WTC11 (cell line): ENCODE measurements around the gene AVPI1. TPM values are rescaled to one million over a fixed set of nuclear protein-coding genes. Genes with fewer than 3 reads are reported as not detected.

Experiments
- ESRRA ChIP-seq: sonication (generic); formaldehyde crosslinking; IDR thresholded peaks from 2 replicates; pipeline ENCODE4 v1.8.1; 2022; ENCODE audit warnings: mild to moderate bottlenecking, missing genetic modification reagents, borderline replicate concordance
- GABPB1 ChIP-seq: sonication (generic); formaldehyde crosslinking; IDR thresholded peaks from 2 replicates; pipeline ENCODE4 v1.8.1; 2023; ENCODE audit warnings: mild to moderate bottlenecking, missing genetic modification reagents
- IRF2 ChIP-seq: sonication (generic); formaldehyde crosslinking; IDR thresholded peaks from 2 replicates; pipeline ENCODE4 v1.8.0; 2022; ENCODE audit warnings: low read depth, missing genetic modification reagents, borderline replicate concordance
- JUN ChIP-seq: sonication (generic); formaldehyde crosslinking; IDR thresholded peaks from 2 replicates; pipeline ENCODE4 v1.8.0; 2023; ENCODE audit warnings: mild to moderate bottlenecking, missing genetic modification reagents
- NFYB ChIP-seq: sonication (generic); formaldehyde crosslinking; conservative IDR thresholded peaks from 2 replicates; pipeline ENCODE4 v1.8.0; 2022; ENCODE audit warnings: low read depth, missing genetic modification reagents
- OVOL2 ChIP-seq: fragments of 250-450 bp; sonication (Bioruptor Pico); IDR thresholded peaks from 2 replicates; pipeline ENCODE4 v1.9.0; 2021; ENCODE audit warnings: mild to moderate bottlenecking, borderline replicate concordance
- SP1 ChIP-seq: sonication (generic); formaldehyde crosslinking; conservative IDR thresholded peaks from 2 replicates; pipeline ENCODE4 v1.8.1; 2022; ENCODE audit warnings: missing genetic modification reagents
- TEAD1 ChIP-seq: sonication (generic); formaldehyde crosslinking; IDR thresholded peaks from 2 replicates; pipeline ENCODE4 v1.8.0; 2022; ENCODE audit warnings: mild to moderate bottlenecking, missing genetic modification reagents
- TP53 ChIP-seq: sonication (generic); formaldehyde crosslinking; IDR thresholded peaks from 2 replicates; pipeline ENCODE4 v1.8.1; 2023; ENCODE audit warnings: mild to moderate bottlenecking, missing genetic modification reagents
- ZBTB21 ChIP-seq: sonication (generic); formaldehyde crosslinking; IDR thresholded peaks from 2 replicates; pipeline ENCODE4 v1.8.1; 2023; ENCODE audit warnings: mild to moderate bottlenecking, missing genetic modification reagents, borderline replicate concordance
- ZNF138 ChIP-seq: sonication (generic); formaldehyde crosslinking; conservative IDR thresholded peaks from 2 replicates; pipeline ENCODE4 v1.8.1; 2022; ENCODE audit warnings: mild to moderate bottlenecking, moderate library complexity, missing genetic modification reagents
- ZNF263 ChIP-seq: sonication (generic); formaldehyde crosslinking; IDR thresholded peaks from 2 replicates; pipeline ENCODE4 v1.8.1; 2022; ENCODE audit warnings: low read depth, mild to moderate bottlenecking, moderate library complexity, missing genetic modification reagents
- ZNF317 ChIP-seq: sonication (generic); formaldehyde crosslinking; IDR thresholded peaks from 2 replicates; pipeline ENCODE4 v1.8.1; 2023; ENCODE audit warnings: low read depth, mild to moderate bottlenecking, moderate library complexity, missing genetic modification reagents, borderline replicate concordance
- total RNA-seq: library from RNA; stranded (reverse); gene quantifications from 3 replicates; pipeline ENCODE4 v1.2.3, GENCODE V29; 2021
- TF ChIP-seq, protein P1 (sequence below): sonication (generic); formaldehyde crosslinking; IDR thresholded peaks from 2 replicates; pipeline ENCODE4 v1.8.0; 2022; ENCODE audit warnings: mild to moderate bottlenecking, missing genetic modification reagents
- TF ChIP-seq, protein P2 (sequence below): fragments of 250-450 bp; sonication (Bioruptor Pico); IDR thresholded peaks from 2 replicates; pipeline ENCODE4 v1.8.0; 2021; ENCODE audit warnings: mild to moderate bottlenecking
- TF ChIP-seq, protein P3 (sequence below): sonication (generic); formaldehyde crosslinking; IDR thresholded peaks from 2 replicates; pipeline ENCODE4 v1.8.1; 2023; ENCODE audit warnings: mild to moderate bottlenecking, missing genetic modification reagents, moderate library complexity
- TF ChIP-seq, protein P4 (sequence below): sonication (generic); formaldehyde crosslinking; IDR thresholded peaks from 2 replicates; pipeline ENCODE4 v1.8.1; 2022; ENCODE audit warnings: low read depth, missing genetic modification reagents, borderline replicate concordance
- TF ChIP-seq, protein P5 (sequence below): fragments of 200-600 bp; IDR thresholded peaks from 2 replicates; pipeline ENCODE4 v1.8.0; 2022; ENCODE audit warnings: antibody characterized with exemption
- TF ChIP-seq, protein P6 (sequence below): sonication (generic); formaldehyde crosslinking; IDR thresholded peaks from 2 replicates; pipeline ENCODE4 v1.8.0; 2023; ENCODE audit warnings: missing genetic modification reagents
- TF ChIP-seq, protein P7 (sequence below): sonication (generic); formaldehyde crosslinking; IDR thresholded peaks from 2 replicates; pipeline ENCODE4 v1.8.1; 2023; ENCODE audit warnings: mild to moderate bottlenecking, moderate library complexity, missing genetic modification reagents
- TF ChIP-seq, protein P8 (sequence below): fragments of 250-450 bp; sonication (Bioruptor Pico); IDR thresholded peaks from 2 replicates; pipeline ENCODE4 v1.9.0; 2021; ENCODE audit warnings: mild to moderate bottlenecking, borderline replicate concordance

Gene AVPI1
- total RNA-seq, 1 experiment from 2014 or later: 9.8 TPM

DNA sequence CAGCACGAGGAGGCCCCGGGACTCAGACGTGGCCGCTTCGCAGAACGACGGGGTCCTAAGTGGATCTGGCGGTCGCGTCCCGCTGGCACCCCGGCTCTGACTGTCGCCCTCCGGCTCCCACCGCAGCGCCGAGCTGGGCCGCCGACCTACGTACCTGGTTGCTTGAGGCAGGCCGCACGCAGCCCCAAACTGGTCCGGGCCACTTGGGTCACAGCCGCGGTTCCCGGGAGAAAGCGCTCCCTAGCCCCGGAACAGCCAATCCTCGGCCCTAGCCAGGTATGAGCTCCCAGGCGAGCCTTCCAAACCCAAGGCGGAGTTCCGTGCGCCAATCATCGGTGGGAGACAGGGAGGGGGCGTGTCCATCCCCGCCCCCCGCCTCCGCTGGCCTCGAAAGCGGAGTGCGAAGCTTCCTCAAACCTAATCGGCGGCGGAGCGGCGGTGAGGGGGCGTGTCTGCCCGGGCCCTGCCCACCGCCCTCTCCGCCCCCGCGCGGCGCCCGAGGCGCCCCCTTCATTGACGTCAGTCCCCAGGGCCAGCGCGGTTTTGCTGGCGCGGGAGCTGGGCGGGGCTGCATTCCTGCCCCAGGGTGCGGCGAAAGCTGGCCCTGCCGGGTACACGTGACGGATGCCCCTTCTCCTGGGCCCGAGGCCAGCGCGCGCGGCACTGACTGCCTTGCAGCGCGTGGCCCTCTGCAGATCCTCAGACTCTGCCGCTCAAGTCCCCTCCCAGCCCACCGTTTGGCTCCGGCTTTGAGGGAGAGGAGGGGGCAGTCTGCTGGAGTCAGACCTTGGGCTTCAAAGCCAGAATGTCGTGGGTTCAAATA lies at the start of gene AVPI1 (continued):
- TF ChIP-seq, protein P1, sequence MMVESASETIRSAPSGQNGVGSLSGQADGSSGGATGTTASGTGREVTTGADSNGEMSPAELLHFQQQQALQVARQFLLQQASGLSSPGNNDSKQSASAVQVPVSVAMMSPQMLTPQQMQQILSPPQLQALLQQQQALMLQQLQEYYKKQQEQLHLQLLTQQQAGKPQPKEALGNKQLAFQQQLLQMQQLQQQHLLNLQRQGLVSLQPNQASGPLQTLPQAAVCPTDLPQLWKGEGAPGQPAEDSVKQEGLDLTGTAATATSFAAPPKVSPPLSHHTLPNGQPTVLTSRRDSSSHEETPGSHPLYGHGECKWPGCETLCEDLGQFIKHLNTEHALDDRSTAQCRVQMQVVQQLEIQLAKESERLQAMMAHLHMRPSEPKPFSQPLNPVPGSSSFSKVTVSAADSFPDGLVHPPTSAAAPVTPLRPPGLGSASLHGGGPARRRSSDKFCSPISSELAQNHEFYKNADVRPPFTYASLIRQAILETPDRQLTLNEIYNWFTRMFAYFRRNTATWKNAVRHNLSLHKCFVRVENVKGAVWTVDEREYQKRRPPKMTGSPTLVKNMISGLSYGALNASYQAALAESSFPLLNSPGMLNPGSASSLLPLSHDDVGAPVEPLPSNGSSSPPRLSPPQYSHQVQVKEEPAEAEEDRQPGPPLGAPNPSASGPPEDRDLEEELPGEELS (CRISPR knock-in tag): peak; percentile 97
- TF ChIP-seq, protein P2, sequence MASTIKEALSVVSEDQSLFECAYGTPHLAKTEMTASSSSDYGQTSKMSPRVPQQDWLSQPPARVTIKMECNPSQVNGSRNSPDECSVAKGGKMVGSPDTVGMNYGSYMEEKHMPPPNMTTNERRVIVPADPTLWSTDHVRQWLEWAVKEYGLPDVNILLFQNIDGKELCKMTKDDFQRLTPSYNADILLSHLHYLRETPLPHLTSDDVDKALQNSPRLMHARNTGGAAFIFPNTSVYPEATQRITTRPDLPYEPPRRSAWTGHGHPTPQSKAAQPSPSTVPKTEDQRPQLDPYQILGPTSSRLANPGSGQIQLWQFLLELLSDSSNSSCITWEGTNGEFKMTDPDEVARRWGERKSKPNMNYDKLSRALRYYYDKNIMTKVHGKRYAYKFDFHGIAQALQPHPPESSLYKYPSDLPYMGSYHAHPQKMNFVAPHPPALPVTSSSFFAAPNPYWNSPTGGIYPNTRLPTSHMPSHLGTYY (CRISPR knock-in tag): no peak
- TF ChIP-seq, protein P3, sequence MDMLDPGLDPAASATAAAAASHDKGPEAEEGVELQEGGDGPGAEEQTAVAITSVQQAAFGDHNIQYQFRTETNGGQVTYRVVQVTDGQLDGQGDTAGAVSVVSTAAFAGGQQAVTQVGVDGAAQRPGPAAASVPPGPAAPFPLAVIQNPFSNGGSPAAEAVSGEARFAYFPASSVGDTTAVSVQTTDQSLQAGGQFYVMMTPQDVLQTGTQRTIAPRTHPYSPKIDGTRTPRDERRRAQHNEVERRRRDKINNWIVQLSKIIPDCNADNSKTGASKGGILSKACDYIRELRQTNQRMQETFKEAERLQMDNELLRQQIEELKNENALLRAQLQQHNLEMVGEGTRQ (CRISPR knock-in tag): peak; percentile 96
- TF ChIP-seq ZNF138: 0 out of 2 replicates have a peak, but pooled peaks have one; percentile 83
- TF ChIP-seq, protein P4, sequence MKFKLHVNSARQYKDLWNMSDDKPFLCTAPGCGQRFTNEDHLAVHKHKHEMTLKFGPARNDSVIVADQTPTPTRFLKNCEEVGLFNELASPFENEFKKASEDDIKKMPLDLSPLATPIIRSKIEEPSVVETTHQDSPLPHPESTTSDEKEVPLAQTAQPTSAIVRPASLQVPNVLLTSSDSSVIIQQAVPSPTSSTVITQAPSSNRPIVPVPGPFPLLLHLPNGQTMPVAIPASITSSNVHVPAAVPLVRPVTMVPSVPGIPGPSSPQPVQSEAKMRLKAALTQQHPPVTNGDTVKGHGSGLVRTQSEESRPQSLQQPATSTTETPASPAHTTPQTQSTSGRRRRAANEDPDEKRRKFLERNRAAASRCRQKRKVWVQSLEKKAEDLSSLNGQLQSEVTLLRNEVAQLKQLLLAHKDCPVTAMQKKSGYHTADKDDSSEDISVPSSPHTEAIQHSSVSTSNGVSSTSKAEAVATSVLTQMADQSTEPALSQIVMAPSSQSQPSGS (CRISPR knock-in tag): no peak
- peak; percentile 89; the same call in 1 of the 2 replicates for TF ChIP-seq ESRRA (CRISPR knock-in tag)
- 0 out of 2 replicates have a peak, but pooled peaks have one; percentile 43 for TF ChIP-seq ZNF317 (CRISPR knock-in tag)
- peak; percentile 12; the same call in 1 of the 2 replicates for TF ChIP-seq NFYB (CRISPR knock-in tag)
- TF ChIP-seq ZNF263 (CRISPR knock-in tag): 0 out of 2 replicates have a peak, but pooled peaks have one; percentile 16
- TF ChIP-seq ZBTB21 (CRISPR knock-in tag): peak; percentile 84
- peak; percentile 98 for TF ChIP-seq SP1
- TF ChIP-seq, protein P5, sequence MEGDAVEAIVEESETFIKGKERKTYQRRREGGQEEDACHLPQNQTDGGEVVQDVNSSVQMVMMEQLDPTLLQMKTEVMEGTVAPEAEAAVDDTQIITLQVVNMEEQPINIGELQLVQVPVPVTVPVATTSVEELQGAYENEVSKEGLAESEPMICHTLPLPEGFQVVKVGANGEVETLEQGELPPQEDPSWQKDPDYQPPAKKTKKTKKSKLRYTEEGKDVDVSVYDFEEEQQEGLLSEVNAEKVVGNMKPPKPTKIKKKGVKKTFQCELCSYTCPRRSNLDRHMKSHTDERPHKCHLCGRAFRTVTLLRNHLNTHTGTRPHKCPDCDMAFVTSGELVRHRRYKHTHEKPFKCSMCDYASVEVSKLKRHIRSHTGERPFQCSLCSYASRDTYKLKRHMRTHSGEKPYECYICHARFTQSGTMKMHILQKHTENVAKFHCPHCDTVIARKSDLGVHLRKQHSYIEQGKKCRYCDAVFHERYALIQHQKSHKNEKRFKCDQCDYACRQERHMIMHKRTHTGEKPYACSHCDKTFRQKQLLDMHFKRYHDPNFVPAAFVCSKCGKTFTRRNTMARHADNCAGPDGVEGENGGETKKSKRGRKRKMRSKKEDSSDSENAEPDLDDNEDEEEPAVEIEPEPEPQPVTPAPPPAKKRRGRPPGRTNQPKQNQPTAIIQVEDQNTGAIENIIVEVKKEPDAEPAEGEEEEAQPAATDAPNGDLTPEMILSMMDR: no peak
- TF ChIP-seq, protein P6, sequence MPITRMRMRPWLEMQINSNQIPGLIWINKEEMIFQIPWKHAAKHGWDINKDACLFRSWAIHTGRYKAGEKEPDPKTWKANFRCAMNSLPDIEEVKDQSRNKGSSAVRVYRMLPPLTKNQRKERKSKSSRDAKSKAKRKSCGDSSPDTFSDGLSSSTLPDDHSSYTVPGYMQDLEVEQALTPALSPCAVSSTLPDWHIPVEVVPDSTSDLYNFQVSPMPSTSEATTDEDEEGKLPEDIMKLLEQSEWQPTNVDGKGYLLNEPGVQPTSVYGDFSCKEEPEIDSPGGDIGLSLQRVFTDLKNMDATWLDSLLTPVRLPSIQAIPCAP (CRISPR knock-in tag): peak; percentile 94
- TF ChIP-seq OVOL2 (CRISPR knock-in tag): no peak
- TF ChIP-seq, protein P7, sequence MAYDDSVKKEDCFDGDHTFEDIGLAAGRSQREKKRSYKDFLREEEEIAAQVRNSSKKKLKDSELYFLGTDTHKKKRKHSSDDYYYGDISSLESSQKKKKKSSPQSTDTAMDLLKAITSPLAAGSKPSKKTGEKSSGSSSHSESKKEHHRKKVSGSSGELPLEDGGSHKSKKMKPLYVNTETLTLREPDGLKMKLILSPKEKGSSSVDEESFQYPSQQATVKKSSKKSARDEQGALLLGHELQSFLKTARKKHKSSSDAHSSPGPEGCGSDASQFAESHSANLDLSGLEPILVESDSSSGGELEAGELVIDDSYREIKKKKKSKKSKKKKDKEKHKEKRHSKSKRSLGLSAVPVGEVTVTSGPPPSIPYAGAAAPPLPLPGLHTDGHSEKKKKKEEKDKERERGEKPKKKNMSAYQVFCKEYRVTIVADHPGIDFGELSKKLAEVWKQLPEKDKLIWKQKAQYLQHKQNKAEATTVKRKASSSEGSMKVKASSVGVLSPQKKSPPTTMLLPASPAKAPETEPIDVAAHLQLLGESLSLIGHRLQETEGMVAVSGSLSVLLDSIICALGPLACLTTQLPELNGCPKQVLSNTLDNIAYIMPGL (CRISPR knock-in tag): peak; percentile 86
- TF ChIP-seq TP53 (CRISPR knock-in tag): peak; percentile 83; the same call in 1 of the 2 replicates
- TF ChIP-seq IRF2 (CRISPR knock-in tag): no peak
- TF ChIP-seq GABPB1 (CRISPR knock-in tag): peak; percentile 66
- TF ChIP-seq TEAD1 (CRISPR knock-in tag): peak; percentile 99
- TF ChIP-seq, protein P8, sequence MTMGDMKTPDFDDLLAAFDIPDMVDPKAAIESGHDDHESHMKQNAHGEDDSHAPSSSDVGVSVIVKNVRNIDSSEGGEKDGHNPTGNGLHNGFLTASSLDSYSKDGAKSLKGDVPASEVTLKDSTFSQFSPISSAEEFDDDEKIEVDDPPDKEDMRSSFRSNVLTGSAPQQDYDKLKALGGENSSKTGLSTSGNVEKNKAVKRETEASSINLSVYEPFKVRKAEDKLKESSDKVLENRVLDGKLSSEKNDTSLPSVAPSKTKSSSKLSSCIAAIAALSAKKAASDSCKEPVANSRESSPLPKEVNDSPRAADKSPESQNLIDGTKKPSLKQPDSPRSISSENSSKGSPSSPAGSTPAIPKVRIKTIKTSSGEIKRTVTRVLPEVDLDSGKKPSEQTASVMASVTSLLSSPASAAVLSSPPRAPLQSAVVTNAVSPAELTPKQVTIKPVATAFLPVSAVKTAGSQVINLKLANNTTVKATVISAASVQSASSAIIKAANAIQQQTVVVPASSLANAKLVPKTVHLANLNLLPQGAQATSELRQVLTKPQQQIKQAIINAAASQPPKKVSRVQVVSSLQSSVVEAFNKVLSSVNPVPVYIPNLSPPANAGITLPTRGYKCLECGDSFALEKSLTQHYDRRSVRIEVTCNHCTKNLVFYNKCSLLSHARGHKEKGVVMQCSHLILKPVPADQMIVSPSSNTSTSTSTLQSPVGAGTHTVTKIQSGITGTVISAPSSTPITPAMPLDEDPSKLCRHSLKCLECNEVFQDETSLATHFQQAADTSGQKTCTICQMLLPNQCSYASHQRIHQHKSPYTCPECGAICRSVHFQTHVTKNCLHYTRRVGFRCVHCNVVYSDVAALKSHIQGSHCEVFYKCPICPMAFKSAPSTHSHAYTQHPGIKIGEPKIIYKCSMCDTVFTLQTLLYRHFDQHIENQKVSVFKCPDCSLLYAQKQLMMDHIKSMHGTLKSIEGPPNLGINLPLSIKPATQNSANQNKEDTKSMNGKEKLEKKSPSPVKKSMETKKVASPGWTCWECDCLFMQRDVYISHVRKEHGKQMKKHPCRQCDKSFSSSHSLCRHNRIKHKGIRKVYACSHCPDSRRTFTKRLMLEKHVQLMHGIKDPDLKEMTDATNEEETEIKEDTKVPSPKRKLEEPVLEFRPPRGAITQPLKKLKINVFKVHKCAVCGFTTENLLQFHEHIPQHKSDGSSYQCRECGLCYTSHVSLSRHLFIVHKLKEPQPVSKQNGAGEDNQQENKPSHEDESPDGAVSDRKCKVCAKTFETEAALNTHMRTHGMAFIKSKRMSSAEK (CRISPR knock-in tag): no peak
- peak; percentile 67; the same call in 1 of the 2 replicates for TF ChIP-seq JUN (CRISPR knock-in tag)
